Activated T-cell treated with anti-CD3 and anti-CD28 coated beads, Interleukin-2, amount 50 U/mL, for 24 hours (primary cell): ENCODE data around the gene CFHR5.
"Not testable (repeated sequence)": the region's sequence is repeated elsewhere in the genome, so short reads cannot be mapped to it uniquely, and the experiment has no call there.

Experiments
- DNase-seq: peaks from one replicate; pipeline ENCODE4 v3.0.0-alpha.2; 2020
- H3K27ac Mint-ChIP-seq: 2 replicates; pipeline ENCODE4 v1.8.0; 2020; ENCODE audit warnings: mild to moderate bottlenecking, mixed read lengths
- H3K27me3 Mint-ChIP-seq: 2 replicates; pipeline ENCODE4 v1.8.0; 2020; ENCODE audit warnings: mixed read lengths
- H3K36me3 Mint-ChIP-seq: 2 replicates; pipeline ENCODE4 v1.8.0; 2020; ENCODE audit warnings: low read depth, mixed read lengths
- H3K4me1 Mint-ChIP-seq: 2 replicates; pipeline ENCODE4 v1.8.0; 2020; ENCODE audit warnings: low read depth, mixed read lengths
- H3K4me3 Mint-ChIP-seq: 2 replicates; pipeline ENCODE4 v1.8.0; 2020; ENCODE audit warnings: mild to moderate bottlenecking, moderate library complexity, mixed read lengths
- H3K9me3 Mint-ChIP-seq: 2 replicates; pipeline ENCODE4 v1.8.0; 2020; ENCODE audit warnings: mixed read lengths

Gene CFHR5

DNA sequence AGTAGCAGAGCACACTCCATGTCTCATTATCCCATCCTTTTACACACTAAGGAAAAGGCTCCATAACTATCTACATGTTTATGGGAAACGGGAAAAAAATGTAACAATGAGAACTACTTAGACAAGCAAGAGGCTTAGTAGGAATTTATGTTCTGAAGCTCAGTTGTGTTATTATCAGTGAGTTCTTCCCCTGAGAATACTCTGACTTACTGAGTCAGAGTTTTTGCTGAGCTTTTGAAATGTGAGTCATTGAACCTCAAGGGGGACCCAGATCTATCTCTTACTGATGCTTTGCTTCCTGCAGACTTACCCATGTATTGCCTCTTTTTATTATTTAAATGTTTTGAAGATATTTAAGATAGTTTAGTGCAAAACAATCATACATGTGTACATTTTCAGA is 20.1 kb downstream of the CFHR5 start:
- no peaks in the 10 kb centered on the region for H3K9me3 Mint-ChIP-seq
- no peaks in the 10 kb centered on the region for H3K4me1 Mint-ChIP-seq
- no peak overlapping the region for H3K4me3 Mint-ChIP-seq
- H3K27me3 Mint-ChIP-seq, result peaks cover 1% of the 10 kb centered on the region
- DNase-seq, result no peak
- no peak overlapping the region for H3K27ac Mint-ChIP-seq
- no peaks in the 10 kb centered on the region for H3K36me3 Mint-ChIP-seq

- DNase-seq, result no peak
- Mint-ChIP-seq H3K4me3 (no peak overlapping the region), H3K9me3 (no peaks in the 10 kb centered on the region), H3K36me3 (no peaks in the 10 kb centered on the region), H3K27me3 (no peaks in the 10 kb centered on the region), H3K27ac (no peak overlapping the region), H3K4me1 (no peaks in the 10 kb centered on the region)
These were observed 24.5 kb downstream of the CFHR5 start for GRCh38 chr1:197001828-197002227.

GRCh38 chr1:197003132-197003531 is 25.8 kb downstream of the CFHR5 start:
- no peaks in the 10 kb centered on the region for H3K9me3 Mint-ChIP-seq
- no peak overlapping the region for H3K4me3 Mint-ChIP-seq
- H3K4me1 Mint-ChIP-seq, result no peaks in the 10 kb centered on the region
- no peak overlapping the region for H3K27ac Mint-ChIP-seq
- DNase-seq, result no peak
- H3K36me3 Mint-ChIP-seq, result no peaks in the 10 kb centered on the region
- H3K27me3 Mint-ChIP-seq, result no peaks in the 10 kb centered on the region

DNA sequence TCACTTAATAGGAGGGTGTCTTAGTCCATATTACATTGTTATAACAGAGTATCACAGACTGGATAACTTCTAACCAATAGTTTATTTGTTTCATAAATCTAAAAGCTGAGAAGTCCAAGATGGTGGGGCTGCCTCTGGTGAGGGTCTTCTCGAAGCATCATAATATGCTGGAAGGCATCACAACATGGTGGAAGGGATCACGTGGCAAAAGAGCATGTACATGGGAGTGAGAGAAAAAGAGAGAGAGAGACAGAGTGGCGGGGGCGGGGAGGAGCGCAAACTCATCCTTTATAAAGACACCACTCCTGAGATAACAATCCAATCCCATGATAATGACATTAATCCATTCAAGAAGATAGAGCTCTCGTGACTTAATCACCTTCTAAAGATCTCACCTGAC is 31.5 kb downstream of the CFHR5 start:
- no peaks in the 10 kb centered on the region for H3K36me3 Mint-ChIP-seq
- no peak overlapping the region for H3K27ac Mint-ChIP-seq
- no peaks in the 10 kb centered on the region for H3K27me3 Mint-ChIP-seq
- no peaks in the 10 kb centered on the region for H3K4me1 Mint-ChIP-seq
- no peak overlapping the region for H3K4me3 Mint-ChIP-seq
- H3K9me3 Mint-ChIP-seq, result peaks cover 7% of the 10 kb centered on the region
- DNase-seq, result no peak

- H3K27ac Mint-ChIP-seq, result no peak overlapping the region
These were observed 34.3 kb downstream of the CFHR5 start for GRCh38 chr1:197011614-197012013.

GRCh38 chr1:197013234-197013633 is 35.9 kb downstream of the CFHR5 start:
- no peak overlapping the region for H3K27ac Mint-ChIP-seq
- H3K27me3 Mint-ChIP-seq, result no peaks in the 10 kb centered on the region
- DNase-seq, result no peak
- H3K36me3 Mint-ChIP-seq, result no peaks in the 10 kb centered on the region
- H3K4me3 Mint-ChIP-seq, result no peak overlapping the region
- peaks cover 7% of the 10 kb centered on the region for H3K9me3 Mint-ChIP-seq
- H3K4me1 Mint-ChIP-seq, result no peaks in the 10 kb centered on the region

More at GRCh38 chr1:197011614-197012013, 34.3 kb downstream of the CFHR5 start:
- no peaks in the 10 kb centered on the region for H3K27me3 Mint-ChIP-seq
- H3K36me3 Mint-ChIP-seq, result no peaks in the 10 kb centered on the region
- H3K4me3 Mint-ChIP-seq, result no peak overlapping the region
- H3K9me3 Mint-ChIP-seq, result peaks cover 7% of the 10 kb centered on the region
- DNase-seq, result no peak
- no peaks in the 10 kb centered on the region for H3K4me1 Mint-ChIP-seq

DNA sequence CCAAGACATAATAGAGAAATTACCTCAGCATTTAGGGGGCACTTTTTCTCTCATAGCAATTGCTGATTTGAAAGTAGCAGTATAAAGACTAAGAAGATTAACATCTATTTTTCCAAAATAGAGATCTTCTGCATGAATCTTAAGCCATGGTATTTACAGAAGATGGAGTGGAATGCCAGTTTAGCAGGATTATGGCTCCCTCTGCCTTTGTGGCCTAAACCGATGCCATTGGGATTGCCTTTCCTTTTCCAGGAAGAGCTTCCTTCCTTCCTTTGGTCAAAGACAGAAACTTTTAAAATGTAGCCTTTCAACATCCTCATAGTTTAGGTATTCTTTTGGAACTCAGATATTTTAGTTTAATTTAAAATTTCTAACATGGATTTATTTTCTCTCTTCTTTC is 39.4 kb downstream of the CFHR5 start:
- Mint-ChIP-seq H3K36me3 (no peaks in the 10 kb centered on the region), H3K27me3 (no peaks in the 10 kb centered on the region), H3K27ac (no peak overlapping the region), H3K4me3 (no peak overlapping the region), H3K4me1 (no peaks in the 10 kb centered on the region), H3K9me3 (peaks cover 2% of the 10 kb centered on the region)
- DNase-seq, result no peak

DNA sequence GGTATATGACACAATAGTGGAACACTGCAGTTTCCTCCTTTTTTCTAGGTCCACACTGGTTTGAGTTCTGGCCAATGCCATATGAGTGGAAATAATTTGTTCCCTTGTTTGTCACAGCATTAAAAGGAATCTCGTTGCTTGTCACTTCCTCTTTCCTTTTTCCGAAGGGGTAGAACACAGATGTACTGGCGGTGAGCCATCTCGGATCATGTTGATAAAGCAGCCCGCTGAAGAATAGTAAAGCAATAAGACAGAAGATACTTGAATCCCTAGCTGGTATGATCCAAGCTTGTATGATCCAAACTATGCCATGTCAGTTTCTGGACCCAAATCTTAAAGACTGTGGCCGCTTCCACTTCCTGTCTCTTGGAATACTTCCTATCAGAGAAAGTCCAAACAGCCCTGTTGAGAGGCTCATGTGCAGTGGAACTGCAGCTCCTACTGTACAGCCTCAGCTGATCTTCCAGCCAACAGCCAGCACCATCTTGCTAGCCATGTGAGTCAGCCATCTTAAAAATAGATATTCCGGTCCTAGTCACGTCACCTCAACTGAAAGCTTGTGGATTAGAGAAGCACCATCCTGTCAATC is 40.3 kb downstream of the CFHR5 start:
- Mint-ChIP-seq H3K4me3 (no peak overlapping the region), H3K27ac (no peak overlapping the region), H3K4me1 (no peaks in the 10 kb centered on the region), H3K36me3 (no peaks in the 10 kb centered on the region), H3K27me3 (no peaks in the 10 kb centered on the region), H3K9me3 (no peaks in the 10 kb centered on the region)
- DNase-seq, result no peak

DNA sequence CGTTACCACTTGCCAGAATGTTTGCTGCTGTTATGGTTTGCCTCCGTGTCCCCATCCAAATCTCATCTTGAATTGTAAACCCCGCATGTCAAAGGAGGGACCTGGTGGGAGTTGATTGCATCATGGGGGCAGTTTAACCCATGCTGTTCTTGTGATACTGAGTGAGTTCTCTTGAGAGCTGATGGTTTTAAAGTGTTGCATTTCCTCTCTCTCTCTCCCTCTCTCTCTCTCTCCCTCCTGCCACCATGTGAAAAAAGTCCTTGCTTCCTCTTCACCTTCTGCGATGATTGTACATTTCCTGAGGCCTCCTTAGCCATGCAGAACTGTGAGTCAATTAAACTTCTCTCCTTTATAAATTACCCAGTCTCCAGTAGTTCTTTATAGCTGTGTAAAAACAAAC is 44.4 kb downstream of the CFHR5 start:
- no peak overlapping the region for H3K27ac Mint-ChIP-seq
- H3K9me3 Mint-ChIP-seq, result no peaks in the 10 kb centered on the region
- H3K27me3 Mint-ChIP-seq, result no peaks in the 10 kb centered on the region
- no peak overlapping the region for H3K4me3 Mint-ChIP-seq
- no peak for DNase-seq
- no peaks in the 10 kb centered on the region for H3K36me3 Mint-ChIP-seq
- no peaks in the 10 kb centered on the region for H3K4me1 Mint-ChIP-seq

- Mint-ChIP-seq H3K27ac (no peak overlapping the region), H3K9me3 (no peaks in the 10 kb centered on the region), H3K4me1 (no peaks in the 10 kb centered on the region), H3K4me3 (no peak overlapping the region), H3K36me3 (no peaks in the 10 kb centered on the region), H3K27me3 (no peaks in the 10 kb centered on the region)
- DNase-seq, result no peak
These were observed 47.1 kb downstream of the CFHR5 start for GRCh38 chr1:197024460-197024859.

GRCh38 chr1:197027359-197027758 is 50.0 kb downstream of the CFHR5 start:
- no peak overlapping the region for H3K27ac Mint-ChIP-seq
- H3K4me3 Mint-ChIP-seq, result no peak overlapping the region
- no peak for DNase-seq

GRCh38 chr1:197029749-197030148 is 52.4 kb downstream of the CFHR5 start:
- no peaks in the 10 kb centered on the region for H3K9me3 Mint-ChIP-seq

More at GRCh38 chr1:197027359-197027758, 50.0 kb downstream of the CFHR5 start:
- no peaks in the 10 kb centered on the region for H3K4me1 Mint-ChIP-seq
- H3K36me3 Mint-ChIP-seq, result no peaks in the 10 kb centered on the region
- H3K9me3 Mint-ChIP-seq, result no peaks in the 10 kb centered on the region
- no peaks in the 10 kb centered on the region for H3K27me3 Mint-ChIP-seq

GRCh38 chr1:197034631-197035339 is 57.4 kb downstream of the CFHR5 start:
- not testable (repeated sequence) for H3K27ac Mint-ChIP-seq, H3K4me3 Mint-ChIP-seq, H3K4me1 Mint-ChIP-seq, H3K9me3 Mint-ChIP-seq, H3K36me3 Mint-ChIP-seq, DNase-seq, H3K27me3 Mint-ChIP-seq

More at GRCh38 chr1:197029749-197030148, 52.4 kb downstream of the CFHR5 start:
- no peaks in the 10 kb centered on the region for H3K36me3 Mint-ChIP-seq
- no peak overlapping the region for H3K27ac Mint-ChIP-seq
- no peak for DNase-seq
- H3K4me1 Mint-ChIP-seq, result no peaks in the 10 kb centered on the region
- no peaks in the 10 kb centered on the region for H3K27me3 Mint-ChIP-seq
- no peak overlapping the region for H3K4me3 Mint-ChIP-seq

DNA sequence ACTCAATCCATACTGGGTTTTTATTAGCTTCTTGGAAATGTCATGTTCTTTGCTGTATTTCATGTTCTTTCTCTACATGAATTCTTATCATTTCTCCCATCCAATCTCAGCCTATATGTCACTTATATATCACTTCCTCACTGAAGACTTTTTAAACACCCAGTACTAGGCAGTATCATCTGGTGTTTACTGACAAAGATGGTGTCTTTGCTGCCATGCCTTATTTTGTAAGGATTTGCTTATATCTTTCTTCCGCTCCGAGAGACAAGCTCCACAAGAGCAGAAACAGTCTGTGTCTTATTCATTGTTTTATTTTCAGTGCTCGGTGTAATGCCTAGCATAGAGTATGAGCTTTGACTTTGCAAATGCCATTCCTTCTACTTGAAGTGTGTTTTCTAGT is 59.5 kb downstream of the CFHR5 start:
- Mint-ChIP-seq H3K36me3 (no peaks in the 10 kb centered on the region), H3K4me1 (peaks cover 2% of the 10 kb centered on the region), H3K27me3 (peaks cover 6% of the 10 kb centered on the region), H3K9me3 (no peaks in the 10 kb centered on the region), H3K27ac (no peak overlapping the region), H3K4me3 (no peak overlapping the region)
- no peak for DNase-seq

GRCh38 chr1:197041486-197042353 is 64.4 kb downstream of the CFHR5 start:
- Mint-ChIP-seq H3K36me3 (no peaks in the 10 kb centered on the region), H3K9me3 (no peaks in the 10 kb centered on the region), H3K27ac (no peak overlapping the region), H3K4me1 (peaks cover 2% of the 10 kb centered on the region), H3K4me3 (no peak overlapping the region), H3K27me3 (peaks cover 22% of the 10 kb centered on the region)
- DNase-seq, result no peak
